ENCODE data around the gene SMIM12.

The SMIM12 gene

GRCh38 chr1:34872133-34872503, 12.6 kb upstream of the SMIM12 start:
- DNase-seq, result no peak

- DNase-seq, result peak in 2 of 6 experiments; percentile 6
Measured at GRCh38 chr1:34871443-34872132, 12.0 kb upstream of the SMIM12 start.

GRCh38 chr1:34870395-34870794, 10.8 kb upstream of the SMIM12 start:
- DNase-seq, result no peak

GRCh38 chr1:34869760-34870159, 10.2 kb upstream of the SMIM12 start:
- DNase-seq, result no peak

GRCh38 chr1:34868230-34869049, 8.9 kb upstream of the SMIM12 start:
- no peak for DNase-seq

- no peak for DNase-seq
Measured at GRCh38 chr1:34867415-34867814, 7.9 kb upstream of the SMIM12 start.

- no peak for DNase-seq
Measured at GRCh38 chr1:34866762-34867109, 7.2 kb upstream of the SMIM12 start.

GRCh38 chr1:34865981-34866761, 6.6 kb upstream of the SMIM12 start:
- peak; percentile 80 to 93 (median 89) for DNase-seq

- DNase-seq, result peak in 1 of 6 experiments; percentile 44
Measured at GRCh38 chr1:34865573-34865972, 6.0 kb upstream of the SMIM12 start.

GRCh38 chr1:34864759-34865158, 5.2 kb upstream of the SMIM12 start:
- DNase-seq, result peak in 1 of 6 experiments; percentile 19

GRCh38 chr1:34863501-34863900, 4.0 kb upstream of the SMIM12 start:
- peak in 2 of 6 experiments; percentile 10 to 28 for DNase-seq

- peak; percentile 22 to 71 (median 44) for DNase-seq
Measured at GRCh38 chr1:34858901-34859445, 576 bp downstream of the SMIM12 start.

- no peak for DNase-seq
Measured at GRCh38 chr1:34856697-34857096, 2.9 kb downstream of the SMIM12 start.

- DNase-seq, result peak; percentile 76 to 90 (median 86)
Measured at GRCh38 chr1:34852677-34853217, 6.8 kb downstream of the SMIM12 start.

- no peak for DNase-seq
Measured at GRCh38 chr1:34851431-34852105, 8.0 kb downstream of the SMIM12 start.

- DNase-seq, result no peak
Measured at GRCh38 chr1:34850382-34850781, 9.2 kb downstream of the SMIM12 start.

GRCh38 chr1:34847094-34847493, 12.5 kb downstream of the SMIM12 start:
- no peak for DNase-seq

- DNase-seq, result no peak
Measured at GRCh38 chr1:34846265-34846664, 13.3 kb downstream of the SMIM12 start.

- DNase-seq, result no peak
Measured at GRCh38 chr1:34845131-34845901, 14.2 kb downstream of the SMIM12 start.

GRCh38 chr1:34844252-34844634, 15.3 kb downstream of the SMIM12 start:
- DNase-seq, result no peak
